Astrocyte of the spinal cord (primary cell): ENCODE data around the gene ZFP82.

Experiments
- DNase-seq: peaks from one replicate; pipeline ENCODE4 v3.0.0; 2011; ENCODE audit warnings: low read depth, low spot score
- H3K4me3 ChIP-seq: 2 replicates; pipeline ENCODE4 v1.5.1; 2011; ENCODE audit warnings: low read depth, mild to moderate bottlenecking, low read length, moderate library complexity
- CTCF ChIP-seq: IDR thresholded peaks from 2 replicates; pipeline ENCODE4 v1.5.1; 2012; ENCODE audit warnings: low read depth, mild to moderate bottlenecking, low read length, inconsistent platforms
- in situ Hi-C: cut with HindIII; loops from 2 replicates; pipeline ENCODE4 v1.10.0; 2017; ENCODE audit warnings: low sequenced_read_pairs

ZFP82 gene

DNA sequence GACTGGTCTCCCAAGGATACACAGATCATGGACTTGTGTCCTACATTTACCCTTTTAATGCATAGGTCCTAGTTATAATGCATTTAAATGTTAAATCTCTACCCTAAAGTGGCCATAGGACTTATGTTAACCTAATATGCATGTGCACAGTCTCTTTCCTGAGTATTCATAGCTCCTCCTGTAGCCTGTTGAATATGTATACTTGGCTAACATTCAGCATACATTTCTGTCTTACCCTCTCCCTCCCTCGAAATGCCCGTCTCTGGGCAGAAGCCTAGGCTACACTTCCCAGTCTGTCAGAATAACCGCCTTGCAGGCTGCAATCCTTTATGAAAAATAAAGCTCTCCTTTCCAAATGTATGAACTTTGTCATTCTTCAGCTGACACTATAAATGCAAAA, 13.9 kb downstream of the ZFP82 start:
- H3K4me3 ChIP-seq: no peak overlapping the region
- TF ChIP-seq CTCF: no peak
- in situ Hi-C loops: no loop called here
- no peak for DNase-seq

- DNase-seq: no peak
- TF ChIP-seq CTCF: no peak
- H3K4me3 ChIP-seq: no peak overlapping the region
- in situ Hi-C loops: no loop called here
Measured at GRCh38 chr19:36401475-36401874, 17.0 kb downstream of the ZFP82 start.

GRCh38 chr19:36398571-36398970, 19.9 kb downstream of the ZFP82 start:
- no peak for TF ChIP-seq CTCF
- in situ Hi-C loops: no loop called here
- no peak overlapping the region for H3K4me3 ChIP-seq
- no peak for DNase-seq

GRCh38 chr19:36392916-36393673, 25.3 kb downstream of the ZFP82 start:
- no peak overlapping the region for H3K4me3 ChIP-seq
- DNase-seq: no peak
- in situ Hi-C loops: no loop called here
- TF ChIP-seq CTCF: no peak

DNA sequence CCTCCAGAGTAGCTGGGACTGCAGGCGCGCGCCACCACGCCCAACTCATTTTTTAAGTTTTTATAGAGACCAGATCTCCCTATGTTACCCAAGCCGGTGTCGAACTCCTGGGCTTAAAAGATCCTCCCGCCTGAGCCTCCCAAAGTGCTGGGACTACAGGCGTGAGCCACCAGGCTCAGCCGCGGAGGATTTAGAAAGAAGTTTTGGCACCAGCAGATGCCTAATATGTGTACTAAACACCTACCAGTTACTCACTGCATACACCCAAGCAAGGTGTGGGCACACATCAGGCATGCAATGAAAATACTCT, 39.0 kb downstream of the ZFP82 start:
- in situ Hi-C loops: no loop called here
- no peak for DNase-seq
- no peak for TF ChIP-seq CTCF
- H3K4me3 ChIP-seq: peak overlapping the region; percentile 88

- peak within 1 kb of the TSS; percentile 88 for H3K4me3 ChIP-seq
- DNase-seq: peak; percentile 93
- in situ Hi-C loops: no loop called here
- TF ChIP-seq CTCF: peak; percentile 34
Measured at GRCh38 chr19:36378625-36379509, 39.6 kb downstream of the ZFP82 start, which contains the start of gene ZFP14. Gene ZFP14, minus strand, starts transcription at chr19:36379201. Its CDS starts 11,309 bp downstream, at chr19:36367892.
